Activated CD8-positive, alpha-beta memory T cell treated with anti-CD3 and anti-CD28 coated beads for 1 hour (primary cell): ENCODE measurements around the gene CDK9.
"Not testable (repeated sequence)": the region's sequence is repeated elsewhere in the genome, so short reads cannot be mapped to it uniquely, and the experiment has no call there.

Source experiments
- DNase-seq, 2 donors: peaks; one replicate each; pipeline ENCODE4 v3.0.0-alpha.2; 2020; ENCODE audit warnings: low read depth in 1 of 2; ENCODE audit errors: extremely low read depth in 1 of 2

The CDK9 gene

GRCh38 chr9:127817881-127818434 lies 32.1 kb downstream of the CDK9 start:
- no peak for DNase-seq

DNA sequence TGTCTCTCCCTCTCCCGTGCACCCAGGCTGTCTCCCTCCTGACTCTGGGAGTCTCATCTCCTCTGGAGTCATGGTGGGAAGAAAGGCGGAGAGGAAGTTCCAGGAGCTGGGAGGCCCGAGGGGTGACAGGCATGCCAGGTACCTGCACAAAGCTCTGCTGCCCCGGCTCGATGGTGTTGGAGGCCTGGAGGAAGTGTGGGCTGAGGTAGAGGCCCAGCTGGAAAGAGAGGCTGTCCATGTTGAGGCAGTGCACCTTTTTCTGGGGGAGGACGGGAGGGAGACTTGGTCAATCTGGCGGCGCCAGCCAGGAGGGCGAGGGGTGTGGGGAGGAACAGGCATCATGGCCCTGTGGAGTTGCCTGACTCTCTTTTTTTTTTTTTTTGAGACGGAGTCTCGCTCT lies 32.7 kb downstream of the CDK9 start:
- no peak for DNase-seq

GRCh38 chr9:127822108-127822507 lies 36.3 kb downstream of the CDK9 start:
- no peak for DNase-seq

DNA sequence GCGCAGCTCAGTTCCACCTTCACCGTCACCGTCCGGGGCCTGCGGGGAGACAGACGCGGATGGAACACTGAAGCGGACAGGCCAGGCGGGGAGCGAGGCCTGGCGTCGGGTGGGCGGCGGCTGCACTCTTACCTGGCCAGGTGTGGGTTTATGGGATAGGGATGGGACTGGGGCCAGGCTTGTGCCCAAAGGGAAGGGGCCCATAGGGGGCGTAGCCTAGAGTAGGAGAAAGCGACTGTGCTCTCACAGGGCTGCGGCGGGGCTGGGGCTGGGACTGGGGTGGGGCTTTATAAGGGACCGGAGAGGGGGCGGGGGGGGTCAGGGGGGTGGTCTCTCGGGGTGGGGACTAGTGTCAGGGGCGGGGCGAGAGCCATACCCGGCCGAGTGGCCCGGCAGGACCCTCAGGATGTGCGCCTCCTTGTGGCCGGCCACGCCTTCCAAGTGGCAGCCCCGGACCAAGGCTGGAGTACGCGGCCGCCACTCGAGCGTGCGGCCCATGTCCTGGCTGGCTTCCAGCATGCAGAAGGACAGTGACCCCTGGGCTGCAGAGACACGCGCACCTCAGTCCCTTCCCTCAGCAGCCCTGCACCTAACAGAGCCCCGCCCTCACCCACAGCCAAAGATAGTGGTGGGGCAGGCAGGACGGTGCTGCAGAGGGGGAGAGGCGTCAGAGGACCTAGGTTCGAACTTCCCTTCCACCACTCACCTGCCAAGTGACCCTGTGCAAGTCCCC lies 39.7 kb downstream of the CDK9 start:
- DNase-seq, result no peak

GRCh38 chr9:127826253-127826913 lies 40.5 kb downstream of the CDK9 start:
- no peak for DNase-seq

GRCh38 chr9:127828262-127829031 lies 42.6 kb downstream of the CDK9 start:
- no peak for DNase-seq

DNA sequence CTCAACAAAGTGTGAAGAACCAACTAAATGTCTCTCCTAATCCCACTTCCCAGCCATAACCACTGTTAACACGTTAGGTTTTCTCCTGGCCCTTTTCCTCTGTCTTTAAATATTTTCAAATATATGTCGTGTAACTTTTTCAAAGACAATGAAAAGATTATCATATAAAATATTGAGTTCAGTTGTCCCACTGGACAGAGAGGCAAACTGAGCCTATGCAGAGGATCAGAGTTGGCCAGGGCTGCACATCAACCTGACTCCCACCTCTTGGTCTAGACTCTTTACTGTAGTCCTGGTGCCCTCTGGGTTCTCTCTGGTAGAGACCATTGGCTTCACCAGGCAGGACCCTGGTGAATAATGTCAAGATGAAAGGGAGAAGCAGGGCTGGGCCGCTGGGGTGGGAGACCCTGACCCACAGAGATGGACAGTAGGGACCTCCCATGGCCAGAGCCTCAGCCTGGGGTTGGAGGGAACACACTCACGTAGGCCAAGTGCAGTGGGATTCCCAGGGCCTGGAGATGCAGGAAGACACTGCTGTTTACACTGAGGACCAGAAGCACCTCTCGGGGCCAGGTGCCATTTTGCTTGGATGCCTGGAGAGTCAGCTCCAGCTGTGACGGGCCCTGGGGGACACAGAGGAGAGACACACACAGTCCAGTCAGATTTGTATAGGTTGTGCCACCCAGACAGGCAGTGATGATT lies 43.5 kb downstream of the CDK9 start:
- no peak for DNase-seq

- no peak for DNase-seq
These were observed 46.4 kb downstream of the CDK9 start for GRCh38 chr9:127832248-127832647.

- DNase-seq, result no peak
These were observed 47.7 kb downstream of the CDK9 start for GRCh38 chr9:127833555-127833954.

GRCh38 chr9:127835991-127836516 lies 50.2 kb downstream of the CDK9 start:
- no peak for DNase-seq

DNA sequence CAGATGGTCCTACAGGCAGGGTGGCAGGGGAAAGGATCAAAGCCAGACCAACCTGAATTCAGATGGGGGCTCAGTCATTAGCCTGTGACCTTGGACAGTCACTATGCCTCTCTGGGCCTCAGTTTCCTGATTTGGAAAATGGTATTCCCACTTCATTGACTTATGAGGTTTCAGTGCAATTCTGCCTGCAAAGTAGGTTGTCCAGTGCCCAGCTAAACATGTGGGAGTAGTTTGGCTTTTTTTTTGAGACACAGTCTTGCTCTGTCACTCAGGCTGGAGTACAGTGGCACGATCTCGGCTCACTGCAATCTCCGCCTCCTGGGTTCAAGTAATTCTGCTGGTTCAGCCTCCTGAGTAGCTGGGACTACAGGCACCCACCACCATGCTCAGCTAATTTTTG lies 50.7 kb downstream of the CDK9 start:
- DNase-seq, result not testable (repeated sequence)

GRCh38 chr9:127837346-127837745 lies 51.5 kb downstream of the CDK9 start:
- no peak for DNase-seq

DNA sequence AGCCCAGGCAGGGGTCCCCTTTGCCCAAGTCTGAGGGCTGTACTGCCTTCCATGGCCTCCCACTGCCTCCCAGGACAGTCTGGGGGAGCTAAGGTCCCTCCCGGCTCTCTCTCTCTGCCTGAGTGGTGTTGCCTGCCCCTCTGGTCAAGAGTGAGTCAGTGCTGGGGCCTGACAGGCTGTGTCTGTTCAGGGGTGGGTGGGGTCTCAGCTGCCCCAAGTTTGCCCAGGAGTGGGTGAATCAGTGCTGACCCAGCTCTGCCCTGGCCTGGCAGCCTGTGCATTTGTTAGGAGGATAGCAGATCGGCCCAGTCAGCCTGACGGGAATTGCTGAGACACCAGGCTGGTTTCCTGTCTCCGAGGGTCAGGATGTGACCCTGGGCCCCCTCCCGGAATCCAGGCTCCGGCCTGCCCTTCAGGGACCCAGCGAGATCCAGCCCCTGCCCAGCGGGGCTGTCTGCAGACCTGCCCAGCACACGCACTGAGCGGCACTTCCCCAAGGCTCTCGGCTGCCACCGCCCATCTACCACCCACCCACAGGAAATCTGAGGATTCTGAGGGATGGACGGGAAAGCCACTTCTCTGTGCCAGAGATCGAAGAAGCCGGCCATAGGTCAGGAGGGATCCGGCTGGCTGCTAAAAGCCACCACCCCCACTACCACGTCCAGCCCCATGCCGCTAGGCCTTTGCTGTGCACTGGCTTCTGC lies 52.7 kb downstream of the CDK9 start:
- no peak for DNase-seq
